Measurements from ENCODE around the gene N4BP2L2. TPM values are rescaled to one million over a fixed set of nuclear protein-coding genes. Genes with fewer than 3 reads are reported as not detected.

The N4BP2L2 gene
- total RNA-seq, 1 experiment from 2014 or later: 61.4 TPM

DNA sequence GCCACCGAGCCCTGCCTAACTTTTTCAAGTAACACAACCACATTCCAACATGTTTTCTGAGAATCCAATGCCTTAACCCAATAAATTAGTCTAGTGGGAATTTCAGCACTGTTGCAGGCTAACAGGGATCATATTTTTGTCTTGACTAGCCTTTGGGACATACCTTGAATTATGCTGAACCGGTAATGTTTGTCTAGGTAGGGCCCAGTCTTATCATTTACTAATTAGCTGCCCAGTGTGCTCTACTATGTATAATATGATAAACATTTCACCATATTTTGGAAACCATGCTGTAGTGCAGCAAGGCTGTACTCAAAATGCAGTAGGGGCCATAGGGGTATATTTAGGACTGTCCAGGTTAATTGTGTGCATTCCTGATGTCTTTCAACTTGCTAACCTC lies 44.4 kb upstream of the N4BP2L2 start:
- Histone ChIP-seq H3K27ac (ENCODE audit: insufficient read length, low read depth, low read length) (no peak overlapping the region), H3K23ac (ENCODE audit: insufficient read length, low read depth, low read length) (no peak overlapping the region), H3K4me1 (ENCODE audit: insufficient read depth, low read length) (no peaks in the 10 kb centered on the region), H4K5ac (ENCODE audit: insufficient read length, low read depth, low read length) (no peak overlapping the region), H4K20me1 (ENCODE audit: control insufficient read depth, insufficient read depth, insufficient read length) (no peaks in the 10 kb centered on the region), H3K4me2 (ENCODE audit: insufficient read depth, insufficient read length, low read length) (no peak overlapping the region), H2BK15ac (ENCODE audit: low read depth, low read length) (no peak overlapping the region), H2AFZ (ENCODE audit: low read length) (no peak overlapping the region), H3K23me2 (ENCODE audit: insufficient read length, low read depth, low read length, poor library complexity, severe bottlenecking) (peaks cover 5% of the 10 kb centered on the region), H2BK5ac (ENCODE audit: insufficient read length, low read length) (no peak overlapping the region), H3K56ac (ENCODE audit: insufficient read length, low read depth, low read length) (no peak overlapping the region), H2BK12ac (ENCODE audit: insufficient read length, low read depth, low read length) (no peak overlapping the region), H4K91ac (ENCODE audit: insufficient read length, low read depth, low read length) (no peak overlapping the region), H4K8ac (replicated peaks; ENCODE audit: insufficient read length, low read depth, low read length) (no peak overlapping the region), H3K9me3 (ENCODE audit: control insufficient read depth, low read depth, low read length) (no peaks in the 10 kb centered on the region), H3K79me1 (ENCODE audit: insufficient read depth, low read depth, low read length, poor library complexity, severe bottlenecking) (no peaks in the 10 kb centered on the region), H3K4ac (ENCODE audit: low read depth, low read length) (no peak overlapping the region), H3K18ac (ENCODE audit: insufficient read length, low read depth, low read length) (no peak overlapping the region), H2BK120ac (ENCODE audit: low read depth, low read length, poor library complexity, severe bottlenecking) (no peak overlapping the region), H3K14ac (ENCODE audit: insufficient read depth, low read length) (no peak overlapping the region), H3T11ph (ENCODE audit: low read length) (no peak overlapping the region), H2AK5ac (ENCODE audit: insufficient read length, low read length) (no peak overlapping the region), H2BK20ac (ENCODE audit: low read depth, low read length, poor library complexity, severe bottlenecking) (no peak overlapping the region), H3K79me2 (ENCODE audit: insufficient read depth, low read length) (no peaks in the 10 kb centered on the region; the same call in 1 of the 2 replicates), H3K9ac (ENCODE audit: extremely low read depth, insufficient read length, low read length) (no peak overlapping the region), H3K27me3 (ENCODE audit: insufficient read depth, low read length) (no peaks in the 10 kb centered on the region)
- H3K4me1 Mint-ChIP-seq: peaks cover 13 to 14% of the 10 kb centered on the region in 2 experiments
- H3K27ac Mint-ChIP-seq: no peak overlapping the region
- H3K27me3 Mint-ChIP-seq (ENCODE audit: low read depth): peaks cover 11% of the 10 kb centered on the region
- no peak overlapping the region for H3K4me3 Mint-ChIP-seq
- TF ChIP-seq, protein P1, sequence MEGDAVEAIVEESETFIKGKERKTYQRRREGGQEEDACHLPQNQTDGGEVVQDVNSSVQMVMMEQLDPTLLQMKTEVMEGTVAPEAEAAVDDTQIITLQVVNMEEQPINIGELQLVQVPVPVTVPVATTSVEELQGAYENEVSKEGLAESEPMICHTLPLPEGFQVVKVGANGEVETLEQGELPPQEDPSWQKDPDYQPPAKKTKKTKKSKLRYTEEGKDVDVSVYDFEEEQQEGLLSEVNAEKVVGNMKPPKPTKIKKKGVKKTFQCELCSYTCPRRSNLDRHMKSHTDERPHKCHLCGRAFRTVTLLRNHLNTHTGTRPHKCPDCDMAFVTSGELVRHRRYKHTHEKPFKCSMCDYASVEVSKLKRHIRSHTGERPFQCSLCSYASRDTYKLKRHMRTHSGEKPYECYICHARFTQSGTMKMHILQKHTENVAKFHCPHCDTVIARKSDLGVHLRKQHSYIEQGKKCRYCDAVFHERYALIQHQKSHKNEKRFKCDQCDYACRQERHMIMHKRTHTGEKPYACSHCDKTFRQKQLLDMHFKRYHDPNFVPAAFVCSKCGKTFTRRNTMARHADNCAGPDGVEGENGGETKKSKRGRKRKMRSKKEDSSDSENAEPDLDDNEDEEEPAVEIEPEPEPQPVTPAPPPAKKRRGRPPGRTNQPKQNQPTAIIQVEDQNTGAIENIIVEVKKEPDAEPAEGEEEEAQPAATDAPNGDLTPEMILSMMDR (conservative IDR thresholded peaks at IDR 0.05): no peak
- DNase-seq: no peak
- peaks cover 0 to 2% (median 0%) of the 10 kb centered on the region in 3 experiments; a peak in 4 of 7 replicates for H3K36me3 Mint-ChIP-seq (ENCODE audit: insufficient read depth in 1 of 3, low read depth in 3 of 3)
- no CpG with 5 or more reads among the region's 2 CpGs for WGBS (ENCODE audit: extremely low coverage, insufficient read length, low lambda C conversion rate)
- H3K9me3 Mint-ChIP-seq: peaks cover 6 to 9% of the 10 kb centered on the region in 2 experiments; a peak in 3 of 5 replicates
